ENCODE data around the gene CD38.

CD38 gene

GRCh38 chr4:15874671-15875070 lies 96.5 kb downstream of the CD38 start:
- no peak overlapping the region for H3K4me3 ChIP-seq (replicated peaks; ENCODE audit: low read depth, low read length)
- no peak for TF ChIP-seq CTCF (IDR thresholded peaks at IDR 0.05; ENCODE audit: low read length, missing control alignments)
- DNase-seq (ENCODE audit: low read depth) = no peak

GRCh38 chr4:15875663-15876460 lies 97.7 kb downstream of the CD38 start:
- DNase-seq (ENCODE audit: low read depth) = no peak
- H3K4me3 ChIP-seq (replicated peaks; ENCODE audit: low read depth, low read length) = no peak overlapping the region
- TF ChIP-seq CTCF (IDR thresholded peaks at IDR 0.05; ENCODE audit: low read length, missing control alignments) = no peak

GRCh38 chr4:15878011-15878410 lies 99.9 kb downstream of the CD38 start:
- H3K4me3 ChIP-seq (replicated peaks; ENCODE audit: low read depth, low read length) = no peak overlapping the region
- TF ChIP-seq CTCF (IDR thresholded peaks at IDR 0.05; ENCODE audit: low read length, missing control alignments) = no peak
- DNase-seq (ENCODE audit: low read depth) = no peak

GRCh38 chr4:15881820-15882219 lies 103.7 kb downstream of the CD38 start:
- H3K4me3 ChIP-seq (replicated peaks; ENCODE audit: low read depth, low read length) = no peak overlapping the region
- no peak for TF ChIP-seq CTCF (IDR thresholded peaks at IDR 0.05; ENCODE audit: low read length, missing control alignments)
- DNase-seq (ENCODE audit: low read depth) = no peak

- TF ChIP-seq CTCF (IDR thresholded peaks at IDR 0.05; ENCODE audit: low read length, missing control alignments) = peak; percentile 96
- no peak overlapping the region for H3K4me3 ChIP-seq (replicated peaks; ENCODE audit: low read depth, low read length)
- peak; percentile 89 for DNase-seq (ENCODE audit: low read depth)
These were observed 104.6 kb downstream of the CD38 start for GRCh38 chr4:15882675-15883086.

GRCh38 chr4:15883610-15884243 lies 105.6 kb downstream of the CD38 start:
- no peak overlapping the region for H3K4me3 ChIP-seq (replicated peaks; ENCODE audit: low read depth, low read length)
- DNase-seq (ENCODE audit: low read depth) = no peak
- TF ChIP-seq CTCF (IDR thresholded peaks at IDR 0.05; ENCODE audit: low read length, missing control alignments) = no peak
